ENCODE results near the gene P2RY2.

DNA sequence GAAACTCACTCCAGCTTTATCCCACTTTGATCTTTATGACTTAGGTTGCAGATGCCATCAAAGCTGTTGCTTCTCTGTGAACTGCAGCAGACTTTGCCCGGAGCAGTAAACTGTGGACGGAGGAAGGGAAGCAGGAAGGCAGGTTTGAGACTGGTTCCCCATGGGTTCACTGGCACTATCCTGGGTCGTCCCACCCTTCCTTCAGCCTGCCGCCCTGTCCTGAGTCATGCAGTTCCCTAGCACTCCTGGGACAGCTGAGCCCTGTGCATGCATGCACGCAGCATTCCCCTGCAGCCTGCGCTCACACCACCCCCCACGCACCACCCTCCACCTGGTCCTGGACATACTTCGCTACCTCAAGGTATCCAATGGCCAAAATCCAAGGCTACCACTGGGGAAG lies 23.5 kb upstream of the P2RY2 start:
- TF ChIP-seq, protein P1, sequence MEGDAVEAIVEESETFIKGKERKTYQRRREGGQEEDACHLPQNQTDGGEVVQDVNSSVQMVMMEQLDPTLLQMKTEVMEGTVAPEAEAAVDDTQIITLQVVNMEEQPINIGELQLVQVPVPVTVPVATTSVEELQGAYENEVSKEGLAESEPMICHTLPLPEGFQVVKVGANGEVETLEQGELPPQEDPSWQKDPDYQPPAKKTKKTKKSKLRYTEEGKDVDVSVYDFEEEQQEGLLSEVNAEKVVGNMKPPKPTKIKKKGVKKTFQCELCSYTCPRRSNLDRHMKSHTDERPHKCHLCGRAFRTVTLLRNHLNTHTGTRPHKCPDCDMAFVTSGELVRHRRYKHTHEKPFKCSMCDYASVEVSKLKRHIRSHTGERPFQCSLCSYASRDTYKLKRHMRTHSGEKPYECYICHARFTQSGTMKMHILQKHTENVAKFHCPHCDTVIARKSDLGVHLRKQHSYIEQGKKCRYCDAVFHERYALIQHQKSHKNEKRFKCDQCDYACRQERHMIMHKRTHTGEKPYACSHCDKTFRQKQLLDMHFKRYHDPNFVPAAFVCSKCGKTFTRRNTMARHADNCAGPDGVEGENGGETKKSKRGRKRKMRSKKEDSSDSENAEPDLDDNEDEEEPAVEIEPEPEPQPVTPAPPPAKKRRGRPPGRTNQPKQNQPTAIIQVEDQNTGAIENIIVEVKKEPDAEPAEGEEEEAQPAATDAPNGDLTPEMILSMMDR (conservative IDR thresholded peaks at IDR 0.05; ENCODE audit: low read depth in 2 of 2): no peak
- TF ChIP-seq EZH2 (IDR thresholded peaks at IDR 0.05; ENCODE audit: low read depth, unreplicated experiment) (no peak), POLR2AphosphoS5 (IDR thresholded peaks at IDR 0.05; ENCODE audit: low read depth) (no peak), JUNB (IDR thresholded peaks at IDR 0.05; ENCODE audit: unreplicated experiment) (no peak), EZH2phosphoT487 (IDR thresholded peaks at IDR 0.05; ENCODE audit: unreplicated experiment) (no peak), CREB1 (CRISPR knock-in tag; IDR thresholded peaks at IDR 0.05; ENCODE audit: low read depth) (no peak), ZNF114 (CRISPR knock-in tag; IDR thresholded peaks at IDR 0.05) (no peak)
- TF ChIP-seq, protein P2, sequence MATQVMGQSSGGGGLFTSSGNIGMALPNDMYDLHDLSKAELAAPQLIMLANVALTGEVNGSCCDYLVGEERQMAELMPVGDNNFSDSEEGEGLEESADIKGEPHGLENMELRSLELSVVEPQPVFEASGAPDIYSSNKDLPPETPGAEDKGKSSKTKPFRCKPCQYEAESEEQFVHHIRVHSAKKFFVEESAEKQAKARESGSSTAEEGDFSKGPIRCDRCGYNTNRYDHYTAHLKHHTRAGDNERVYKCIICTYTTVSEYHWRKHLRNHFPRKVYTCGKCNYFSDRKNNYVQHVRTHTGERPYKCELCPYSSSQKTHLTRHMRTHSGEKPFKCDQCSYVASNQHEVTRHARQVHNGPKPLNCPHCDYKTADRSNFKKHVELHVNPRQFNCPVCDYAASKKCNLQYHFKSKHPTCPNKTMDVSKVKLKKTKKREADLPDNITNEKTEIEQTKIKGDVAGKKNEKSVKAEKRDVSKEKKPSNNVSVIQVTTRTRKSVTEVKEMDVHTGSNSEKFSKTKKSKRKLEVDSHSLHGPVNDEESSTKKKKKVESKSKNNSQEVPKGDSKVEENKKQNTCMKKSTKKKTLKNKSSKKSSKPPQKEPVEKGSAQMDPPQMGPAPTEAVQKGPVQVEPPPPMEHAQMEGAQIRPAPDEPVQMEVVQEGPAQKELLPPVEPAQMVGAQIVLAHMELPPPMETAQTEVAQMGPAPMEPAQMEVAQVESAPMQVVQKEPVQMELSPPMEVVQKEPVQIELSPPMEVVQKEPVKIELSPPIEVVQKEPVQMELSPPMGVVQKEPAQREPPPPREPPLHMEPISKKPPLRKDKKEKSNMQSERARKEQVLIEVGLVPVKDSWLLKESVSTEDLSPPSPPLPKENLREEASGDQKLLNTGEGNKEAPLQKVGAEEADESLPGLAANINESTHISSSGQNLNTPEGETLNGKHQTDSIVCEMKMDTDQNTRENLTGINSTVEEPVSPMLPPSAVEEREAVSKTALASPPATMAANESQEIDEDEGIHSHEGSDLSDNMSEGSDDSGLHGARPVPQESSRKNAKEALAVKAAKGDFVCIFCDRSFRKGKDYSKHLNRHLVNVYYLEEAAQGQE (IDR thresholded peaks at IDR 0.05; ENCODE audit: unreplicated experiment): no peak

Data from GM23338 (cell line).